Activated naive CD4-positive, alpha-beta T cell treated with anti-CD3 and anti-CD28 coated beads for 36 hours (primary cell): ENCODE data around the gene ZNF483. TPM values are rescaled to one million over a fixed set of nuclear protein-coding genes. Genes with fewer than 3 reads are reported as not detected.
"Not testable (repeated sequence)": the region's sequence is repeated elsewhere in the genome, so short reads cannot be mapped to it uniquely, and the experiment has no call there.

Source experiments
- CTCF ChIA-PET: fragments of 350-600 bp; sonication (Branson Sonifier 250); formaldehyde crosslinking; loops from one replicate; lab custom pipeline; 2021; ENCODE audit warnings: antibody characterized with exemption; lab: Charles Lee
- DNase-seq: peaks from one replicate; pipeline ENCODE4 v3.0.0-alpha.2; 2020
- H3K27ac Mint-ChIP-seq: one replicate; pipeline ENCODE4 v1.8.0; 2021; ENCODE audit warnings: mild to moderate bottlenecking, mixed read lengths
- H3K27me3 Mint-ChIP-seq: one replicate; pipeline ENCODE4 v1.8.0; 2021; ENCODE audit warnings: low read depth, mixed read lengths
- H3K36me3 Mint-ChIP-seq: one replicate; pipeline ENCODE4 v1.8.0; 2021; ENCODE audit warnings: low read depth, mixed read lengths
- H3K4me1 Mint-ChIP-seq: one replicate; pipeline ENCODE4 v1.8.0; 2021; ENCODE audit warnings: low read depth, mixed read lengths
- H3K4me3 Mint-ChIP-seq: one replicate; pipeline ENCODE4 v1.8.0; 2021; ENCODE audit warnings: mild to moderate bottlenecking, moderate library complexity, mixed read lengths
- H3K9me3 Mint-ChIP-seq: one replicate; pipeline ENCODE4 v1.8.0; 2021; ENCODE audit warnings: mixed read lengths
- intact Hi-C: fragments of 100-400 bp; cut with micrococcal nuclease; formaldehyde crosslinking; loops from one replicate; pipeline ENCODE4 v1.15.1; 2023
- total RNA-seq, 2 experiments: library from RNA; stranded (reverse); gene quantifications; one replicate each; pipeline ENCODE4 v1.2.3, GENCODE V29; 2021

The ZNF483 gene
- total RNA-seq, 2 experiments from 2014 or later = 2.3 TPM

DNA sequence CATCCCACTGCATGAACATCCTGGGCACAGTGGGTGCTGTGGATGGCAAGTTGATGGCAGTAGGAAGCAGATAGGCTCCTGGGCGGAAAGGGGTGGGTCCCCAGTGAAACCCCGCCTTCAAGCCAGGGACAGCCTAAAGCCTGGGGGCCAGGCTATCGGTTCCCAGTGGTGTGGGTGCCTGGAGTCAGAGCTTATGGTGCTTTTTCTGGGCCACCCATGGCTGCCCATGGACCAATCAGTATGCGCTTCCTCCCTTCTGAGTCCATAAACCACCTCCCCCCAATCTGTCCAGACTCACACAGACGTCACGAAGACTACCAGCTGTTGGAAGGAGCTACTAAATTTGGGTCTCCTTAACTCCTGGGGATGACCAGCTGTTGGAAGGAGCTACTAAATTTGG lies 23.3 kb upstream of the ZNF483 start:
- no peaks in the 10 kb centered on the region for H3K36me3 Mint-ChIP-seq
- CTCF ChIA-PET = interaction anchor here (0.6 kb wide), 2 partner anchors 117 to 1766 kb away, joined by 3 read pairs; no protein-coding TSS in a partner anchor
- no peak overlapping the region for H3K4me3 Mint-ChIP-seq
- H3K27me3 Mint-ChIP-seq = peaks cover 3% of the 10 kb centered on the region
- intact Hi-C loops = no loop called here
- no peak for DNase-seq
- no peaks in the 10 kb centered on the region for H3K4me1 Mint-ChIP-seq
- H3K9me3 Mint-ChIP-seq = no peaks in the 10 kb centered on the region
- H3K27ac Mint-ChIP-seq = no peak overlapping the region

DNA sequence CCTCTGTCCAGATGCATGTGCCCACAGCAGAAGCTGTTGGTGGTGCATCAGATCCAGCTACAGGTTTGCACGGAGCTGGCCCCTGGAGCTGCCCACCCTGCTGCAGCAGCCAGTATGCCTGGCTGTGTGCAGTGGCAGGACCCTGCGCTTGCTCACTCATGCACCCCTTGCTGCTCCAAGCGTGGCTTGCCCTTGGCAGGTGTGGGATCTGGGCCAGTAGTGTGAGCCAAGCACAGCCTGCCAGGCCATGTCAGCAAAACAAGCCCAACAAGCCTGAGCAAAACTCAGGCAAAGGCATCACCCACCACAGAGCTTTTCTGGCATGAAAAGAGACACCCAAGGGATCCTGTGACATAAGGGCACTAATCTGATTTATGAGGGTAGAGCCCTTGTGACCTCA lies 22.5 kb upstream of the ZNF483 start:
- no peak for DNase-seq
- Mint-ChIP-seq H3K9me3 (no peaks in the 10 kb centered on the region), H3K4me3 (no peak overlapping the region), H3K27me3 (peaks cover 3% of the 10 kb centered on the region), H3K27ac (no peak overlapping the region), H3K4me1 (no peaks in the 10 kb centered on the region), H3K36me3 (no peaks in the 10 kb centered on the region)
- intact Hi-C loops = no loop called here
- CTCF ChIA-PET = interaction anchor here (0.6 to 0.7 kb wide), 2 partner anchors 15 to 74 kb away, joined by 3 to 4 read pairs; no protein-coding TSS in a partner anchor

DNA sequence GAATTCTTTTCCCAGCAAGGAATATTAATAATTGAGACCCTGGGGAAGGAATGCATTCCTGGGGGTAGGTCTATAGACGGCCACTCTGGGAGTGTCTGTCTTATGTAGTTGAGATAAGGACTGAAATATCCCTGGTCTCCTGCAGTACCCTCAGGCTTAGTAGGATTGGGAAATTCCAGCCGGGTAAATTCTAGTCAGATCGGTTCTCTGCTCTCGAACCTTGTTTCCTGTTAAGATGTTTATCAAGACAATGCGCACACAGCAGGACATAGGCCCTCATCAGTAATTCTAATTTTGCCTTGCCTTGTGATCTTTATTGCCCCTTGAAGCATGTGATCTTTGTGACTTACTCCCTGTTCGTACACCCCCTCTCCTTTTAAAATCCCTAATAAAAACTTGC lies 13.4 kb upstream of the ZNF483 start:
- H3K4me3 Mint-ChIP-seq, DNase-seq, H3K36me3 Mint-ChIP-seq, H3K4me1 Mint-ChIP-seq, CTCF ChIA-PET, H3K27ac Mint-ChIP-seq, H3K27me3 Mint-ChIP-seq, H3K9me3 Mint-ChIP-seq: not testable (repeated sequence)
- intact Hi-C loops = loop anchor here (10.0 kb wide), 1 partner anchor 53 kb away; no protein-coding TSS in a partner anchor

- H3K27me3 Mint-ChIP-seq = peaks cover 3% of the 10 kb centered on the region
- H3K4me3 Mint-ChIP-seq = no peak overlapping the region
- DNase-seq = no peak
- peaks cover 5% of the 10 kb centered on the region for H3K9me3 Mint-ChIP-seq
- intact Hi-C loops = loop anchor here (10.0 kb wide), 1 partner anchor 50 kb away; no protein-coding TSS in a partner anchor
- no peak overlapping the region for H3K27ac Mint-ChIP-seq
- no peaks in the 10 kb centered on the region for H3K36me3 Mint-ChIP-seq
- CTCF ChIA-PET = no interaction called here
- no peaks in the 10 kb centered on the region for H3K4me1 Mint-ChIP-seq
Measured at GRCh38 chr9:111514967-111515366, 10.0 kb upstream of the ZNF483 start.

- Mint-ChIP-seq H3K36me3 (no peaks in the 10 kb centered on the region), H3K9me3 (peaks cover 2% of the 10 kb centered on the region), H3K4me3 (no peak overlapping the region), H3K27ac (no peak overlapping the region), H3K4me1 (no peaks in the 10 kb centered on the region), H3K27me3 (peaks cover 5% of the 10 kb centered on the region)
- no peak for DNase-seq
- CTCF ChIA-PET = no interaction called here
- intact Hi-C loops = loop anchor here (10.0 kb wide), 1 partner anchor 49 kb away; no protein-coding TSS in a partner anchor
Measured at GRCh38 chr9:111516061-111516465, 8.9 kb upstream of the ZNF483 start.

GRCh38 chr9:111524731-111525055 lies 286 bp upstream of the ZNF483 start:
- intact Hi-C loops = loop anchor here (1.0 to 5.0 kb wide), 3 partner anchors 40 to 1267 kb away; partner anchors contain the start of genes DNAJC25, ECPAS and TXN
- H3K36me3 Mint-ChIP-seq = peaks cover 11% of the 10 kb centered on the region
- H3K4me3 Mint-ChIP-seq = peak overlapping the region; percentile 89
- no peak overlapping the region for H3K27ac Mint-ChIP-seq
- DNase-seq = no peak
- H3K27me3 Mint-ChIP-seq = peaks cover 3% of the 10 kb centered on the region
- H3K4me1 Mint-ChIP-seq = peaks cover 11% of the 10 kb centered on the region
- CTCF ChIA-PET = interaction anchor here (0.7 to 1.0 kb wide), 2 partner anchors 40 to 49 kb away, joined by 3 to 4 read pairs; no protein-coding TSS in a partner anchor
- no peaks in the 10 kb centered on the region for H3K9me3 Mint-ChIP-seq

GRCh38 chr9:111527347-111527746 lies 2.4 kb downstream of the ZNF483 start:
- CTCF ChIA-PET = interaction anchor here (0.5 kb wide), 1 partner anchor 1499 kb away, joined by 3 read pairs; no protein-coding TSS in a partner anchor
- peaks cover 6% of the 10 kb centered on the region for H3K9me3 Mint-ChIP-seq
- no peak overlapping the region for H3K4me3 Mint-ChIP-seq
- intact Hi-C loops = loop anchor here (5.0 kb wide), 1 partner anchor 1270 kb away; the partner anchor contains the start of gene TXN
- peaks cover 11% of the 10 kb centered on the region for H3K4me1 Mint-ChIP-seq
- H3K27ac Mint-ChIP-seq = no peak overlapping the region
- H3K36me3 Mint-ChIP-seq = peaks cover 20% of the 10 kb centered on the region
- no peak for DNase-seq
- H3K27me3 Mint-ChIP-seq = no peaks in the 10 kb centered on the region

DNA sequence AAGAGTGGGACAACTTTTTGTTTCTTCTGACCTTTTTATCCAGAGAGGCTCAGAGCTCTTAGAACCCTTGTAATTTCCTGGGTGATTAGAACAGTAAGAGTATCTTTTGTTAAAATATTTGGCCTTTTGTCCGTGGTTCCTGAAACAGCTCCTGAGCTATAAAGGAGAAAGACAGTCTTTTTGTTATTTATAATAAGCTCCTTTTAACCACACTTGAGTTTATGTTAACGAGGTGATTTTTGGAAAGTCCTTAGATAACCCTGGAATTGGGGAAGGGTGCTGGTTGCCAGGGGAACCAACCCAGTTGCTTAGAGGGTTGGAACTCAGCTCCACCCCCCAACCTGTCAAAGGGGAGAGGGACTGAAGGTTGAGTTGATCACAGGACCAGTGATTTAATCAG lies 4.8 kb downstream of the ZNF483 start:
- Mint-ChIP-seq H3K4me3 (no peak overlapping the region), H3K27me3 (no peaks in the 10 kb centered on the region), H3K9me3 (peaks cover 18% of the 10 kb centered on the region), H3K36me3 (peaks cover 45% of the 10 kb centered on the region), H3K4me1 (peaks cover 11% of the 10 kb centered on the region), H3K27ac (no peak overlapping the region)
- intact Hi-C loops = loop anchor here (5.0 kb wide), 1 partner anchor 1272 kb away; the partner anchor contains the start of gene TXN
- CTCF ChIA-PET = no interaction called here
- DNase-seq = no peak

DNA sequence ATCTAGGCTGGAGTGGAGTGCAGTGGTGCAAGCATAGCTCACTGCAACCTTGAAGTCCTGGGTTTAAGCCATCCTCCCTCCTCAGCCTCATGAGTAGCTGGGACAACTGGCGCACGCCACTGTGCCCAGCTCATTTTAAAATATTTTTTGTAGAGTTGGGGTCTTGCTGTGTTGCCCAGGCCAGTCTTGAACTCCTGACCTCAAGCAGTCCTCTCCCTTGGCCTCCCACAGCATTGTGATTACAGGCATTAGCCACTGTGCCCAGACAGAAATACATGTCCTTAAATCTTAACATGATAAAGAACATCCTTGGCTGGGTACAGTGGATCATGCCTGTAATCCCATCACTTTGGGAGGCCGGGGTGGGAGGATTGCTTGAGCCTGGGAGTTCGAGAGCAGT lies 6.7 kb downstream of the ZNF483 start:
- no peaks in the 10 kb centered on the region for H3K27me3 Mint-ChIP-seq
- DNase-seq = no peak
- H3K27ac Mint-ChIP-seq = no peak overlapping the region
- H3K9me3 Mint-ChIP-seq = peaks cover 24% of the 10 kb centered on the region
- H3K4me3 Mint-ChIP-seq = no peak overlapping the region
- intact Hi-C loops = no loop called here
- H3K36me3 Mint-ChIP-seq = peaks cover 57% of the 10 kb centered on the region
- CTCF ChIA-PET = no interaction called here
- H3K4me1 Mint-ChIP-seq = no peaks in the 10 kb centered on the region

DNA sequence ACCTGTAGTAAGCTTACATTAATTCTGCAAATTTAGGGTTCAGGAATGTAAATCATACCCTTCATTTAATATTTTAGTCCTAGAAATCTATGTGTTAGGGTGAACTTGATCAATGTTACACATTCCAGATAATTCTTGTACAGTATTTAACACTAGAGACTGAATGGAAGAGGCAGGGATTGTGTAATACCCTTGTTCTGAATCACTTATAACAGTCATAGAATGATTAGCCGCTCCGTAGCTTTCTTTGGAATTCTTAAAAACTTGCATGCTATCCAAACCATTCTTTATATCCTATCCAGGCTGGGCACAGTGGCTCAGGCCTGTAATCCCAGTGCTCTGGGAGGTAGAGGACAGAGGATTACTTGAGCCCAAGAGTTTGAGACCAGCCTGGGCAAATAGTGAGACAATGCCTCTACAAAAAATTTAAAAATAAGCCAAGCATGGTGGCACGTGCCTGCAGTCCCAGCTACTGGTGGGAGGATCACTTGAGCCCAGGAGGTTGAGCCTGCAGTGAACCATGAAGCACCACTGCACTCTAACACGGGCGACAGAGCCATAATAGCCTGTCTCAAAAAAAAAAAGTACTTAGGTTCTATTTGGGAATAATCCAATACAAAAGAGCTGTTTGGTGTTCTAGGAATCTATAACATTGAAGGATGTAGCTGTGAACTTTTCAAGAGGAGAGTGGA lies 8.3 kb downstream of the ZNF483 start:
- Mint-ChIP-seq H3K4me1 (no peaks in the 10 kb centered on the region), H3K4me3 (no peak overlapping the region), H3K27ac (no peak overlapping the region), H3K36me3 (peaks cover 66% of the 10 kb centered on the region), H3K9me3 (peaks cover 29% of the 10 kb centered on the region), H3K27me3 (no peaks in the 10 kb centered on the region)
- no peak for DNase-seq
- CTCF ChIA-PET = interaction anchor here (0.9 kb wide), 1 partner anchor 82 kb away, joined by 3 read pairs; no protein-coding TSS in a partner anchor
- intact Hi-C loops = no loop called here

- intact Hi-C loops = no loop called here
- DNase-seq = no peak
- CTCF ChIA-PET = no interaction called here
- Mint-ChIP-seq H3K36me3 (peaks cover 79% of the 10 kb centered on the region), H3K4me3 (no peak overlapping the region), H3K9me3 (peaks cover 72% of the 10 kb centered on the region), H3K4me1 (no peaks in the 10 kb centered on the region), H3K27me3 (no peaks in the 10 kb centered on the region), H3K27ac (no peak overlapping the region)
Measured at GRCh38 chr9:111542497-111543254, 17.7 kb downstream of the ZNF483 start.

DNA sequence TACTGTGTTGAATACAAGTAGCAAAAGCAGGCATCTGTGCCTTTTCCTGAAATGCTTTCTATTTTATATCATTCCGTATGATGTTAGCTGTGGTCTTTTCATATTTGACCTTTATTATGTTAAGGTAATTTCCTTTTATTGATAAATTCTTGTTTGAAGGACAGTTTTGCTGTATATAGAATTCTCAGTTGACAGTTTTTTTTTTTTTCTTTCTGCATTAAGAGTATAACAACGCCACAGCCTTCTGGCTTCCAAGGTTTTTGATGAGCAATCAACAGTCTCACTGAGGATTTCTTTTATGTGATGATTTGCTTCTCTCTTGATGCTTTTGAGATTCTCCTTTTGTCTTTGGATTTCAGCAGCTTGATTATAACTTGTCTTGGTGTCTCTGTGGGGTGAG lies 23.6 kb downstream of the ZNF483 start:
- Mint-ChIP-seq H3K4me3 (no peak overlapping the region), H3K36me3 (peaks cover 64% of the 10 kb centered on the region), H3K9me3 (peaks cover 58% of the 10 kb centered on the region), H3K27me3 (no peaks in the 10 kb centered on the region), H3K27ac (no peak overlapping the region), H3K4me1 (no peaks in the 10 kb centered on the region)
- intact Hi-C loops = no loop called here
- no peak for DNase-seq
- CTCF ChIA-PET = no interaction called here
